Measurements from ENCODE around the gene YTHDC2. TPM values are rescaled to one million over a fixed set of nuclear protein-coding genes. Genes with fewer than 3 reads are reported as not detected.

The YTHDC2 gene
- total RNA-seq, 2 experiments from 2014 or later: 24.4 to 28.0 TPM

- Mint-ChIP-seq H3K9me3 (no peaks in the 10 kb centered on the region), H3K27me3 (ENCODE audit: low read depth) (no peaks in the 10 kb centered on the region), H3K36me3 (ENCODE audit: low read depth) (peaks cover 20% of the 10 kb centered on the region), H3K27ac (no peak overlapping the region), H3K4me3 (no peak overlapping the region), H3K4me1 (ENCODE audit: low read depth) (peaks cover 45% of the 10 kb centered on the region)
- DNase-seq: no peak
- intact Hi-C loops (cut with micrococcal nuclease): loop anchor here (1.0 kb wide), 1 partner anchor 10 kb away; the partner anchor contains the start of gene YTHDC2
- CTCF ChIA-PET: interaction anchor here (1.2 kb wide), 1 partner anchor 82 kb away, joined by 3 read pairs; no protein-coding TSS in a partner anchor
Measured at GRCh38 chr5:113523168-113523567, 9.7 kb downstream of the YTHDC2 start.

GRCh38 chr5:113524927-113525326 is 11.4 kb downstream of the YTHDC2 start:
- no peak for DNase-seq
- peak overlapping the region; percentile 47 for H3K27ac Mint-ChIP-seq
- CTCF ChIA-PET: interaction anchor here (0.7 to 0.9 kb wide), 4 partner anchors 10 to 609 kb away, joined by 3 to 8 read pairs (median 4); no protein-coding TSS in a partner anchor
- intact Hi-C loops (cut with micrococcal nuclease): loop anchor here (1.0 to 2.0 kb wide), 2 partner anchors 22 to 503 kb away; no protein-coding TSS in a partner anchor
- H3K9me3 Mint-ChIP-seq: no peaks in the 10 kb centered on the region
- H3K4me3 Mint-ChIP-seq: peak overlapping the region; percentile 21
- H3K27me3 Mint-ChIP-seq (ENCODE audit: low read depth): no peaks in the 10 kb centered on the region
- peaks cover 37% of the 10 kb centered on the region for H3K4me1 Mint-ChIP-seq (ENCODE audit: low read depth)
- peaks cover 15% of the 10 kb centered on the region for H3K36me3 Mint-ChIP-seq (ENCODE audit: low read depth)

- intact Hi-C loops (cut with micrococcal nuclease): no loop called here
- CTCF ChIA-PET: no interaction called here
- Mint-ChIP-seq H3K36me3 (ENCODE audit: low read depth) (peaks cover 16% of the 10 kb centered on the region), H3K9me3 (peaks cover 7% of the 10 kb centered on the region), H3K4me1 (ENCODE audit: low read depth) (peaks cover 24% of the 10 kb centered on the region), H3K27me3 (ENCODE audit: low read depth) (no peaks in the 10 kb centered on the region), H3K27ac (no peak overlapping the region), H3K4me3 (no peak overlapping the region)
- no peak for DNase-seq
Measured at GRCh38 chr5:113526421-113526820, 12.9 kb downstream of the YTHDC2 start.

- intact Hi-C loops (cut with micrococcal nuclease): no loop called here
- Mint-ChIP-seq H3K4me1 (ENCODE audit: low read depth) (peaks cover 20% of the 10 kb centered on the region), H3K36me3 (ENCODE audit: low read depth) (peaks cover 23% of the 10 kb centered on the region), H3K4me3 (no peak overlapping the region), H3K9me3 (peaks cover 7% of the 10 kb centered on the region), H3K27me3 (ENCODE audit: low read depth) (no peaks in the 10 kb centered on the region), H3K27ac (no peak overlapping the region)
- CTCF ChIA-PET: no interaction called here
- DNase-seq: no peak
Measured at GRCh38 chr5:113527746-113528145, 14.3 kb downstream of the YTHDC2 start.

- peaks cover 36% of the 10 kb centered on the region for H3K36me3 Mint-ChIP-seq (ENCODE audit: low read depth)
- no peaks in the 10 kb centered on the region for H3K27me3 Mint-ChIP-seq (ENCODE audit: low read depth)
- H3K27ac Mint-ChIP-seq: no peak overlapping the region
- intact Hi-C loops (cut with micrococcal nuclease): no loop called here
- CTCF ChIA-PET: no interaction called here
- H3K4me3 Mint-ChIP-seq: no peak overlapping the region
- no peak for DNase-seq
- peaks cover 4% of the 10 kb centered on the region for H3K4me1 Mint-ChIP-seq (ENCODE audit: low read depth)
- H3K9me3 Mint-ChIP-seq: peaks cover 7% of the 10 kb centered on the region
Measured at GRCh38 chr5:113531481-113532159, 18.1 kb downstream of the YTHDC2 start.

GRCh38 chr5:113538313-113538712 is 24.8 kb downstream of the YTHDC2 start:
- Mint-ChIP-seq H3K9me3 (no peaks in the 10 kb centered on the region), H3K27me3 (ENCODE audit: low read depth) (no peaks in the 10 kb centered on the region), H3K4me1 (ENCODE audit: low read depth) (peaks cover 3% of the 10 kb centered on the region), H3K4me3 (no peak overlapping the region), H3K36me3 (ENCODE audit: low read depth) (peaks cover 38% of the 10 kb centered on the region), H3K27ac (no peak overlapping the region)
- CTCF ChIA-PET: interaction anchor here (1.4 kb wide), 1 partner anchor 67 kb away, joined by 4 read pairs; no protein-coding TSS in a partner anchor
- intact Hi-C loops (cut with micrococcal nuclease): no loop called here
- no peak for DNase-seq

- intact Hi-C loops (cut with micrococcal nuclease): loop anchor here (2.0 kb wide), 1 partner anchor 22 kb away; no protein-coding TSS in a partner anchor
- Mint-ChIP-seq H3K9me3 (no peaks in the 10 kb centered on the region), H3K36me3 (ENCODE audit: low read depth) (peaks cover 42% of the 10 kb centered on the region), H3K4me1 (ENCODE audit: low read depth) (peaks cover 13% of the 10 kb centered on the region), H3K27me3 (ENCODE audit: low read depth) (no peaks in the 10 kb centered on the region), H3K27ac (peak overlapping the region; percentile 57), H3K4me3 (no peak overlapping the region)
- CTCF ChIA-PET: interaction anchor here (0.6 kb wide), 1 partner anchor 853 kb away, joined by 5 read pairs; no protein-coding TSS in a partner anchor
- DNase-seq: peak; percentile 5
Measured at GRCh38 chr5:113546703-113547183, 33.2 kb downstream of the YTHDC2 start.

- no peaks in the 10 kb centered on the region for H3K27me3 Mint-ChIP-seq (ENCODE audit: low read depth)
- no peaks in the 10 kb centered on the region for H3K9me3 Mint-ChIP-seq
- peaks cover 40% of the 10 kb centered on the region for H3K36me3 Mint-ChIP-seq (ENCODE audit: low read depth)
- DNase-seq: no peak
- CTCF ChIA-PET: interaction anchor here (1.6 kb wide), 1 partner anchor 28 kb away, joined by 3 read pairs; no protein-coding TSS in a partner anchor
- peaks cover 13% of the 10 kb centered on the region for H3K4me1 Mint-ChIP-seq (ENCODE audit: low read depth)
- no peak overlapping the region for H3K27ac Mint-ChIP-seq
- intact Hi-C loops (cut with micrococcal nuclease): no loop called here
- no peak overlapping the region for H3K4me3 Mint-ChIP-seq
Measured at GRCh38 chr5:113548396-113548795, 34.9 kb downstream of the YTHDC2 start.

- intact Hi-C loops (cut with micrococcal nuclease): no loop called here
- H3K4me1 Mint-ChIP-seq (ENCODE audit: low read depth): peaks cover 3% of the 10 kb centered on the region
- H3K4me3 Mint-ChIP-seq: no peak overlapping the region
- H3K36me3 Mint-ChIP-seq (ENCODE audit: low read depth): peaks cover 29% of the 10 kb centered on the region
- no peak overlapping the region for H3K27ac Mint-ChIP-seq
- no peaks in the 10 kb centered on the region for H3K27me3 Mint-ChIP-seq (ENCODE audit: low read depth)
- CTCF ChIA-PET: no interaction called here
- H3K9me3 Mint-ChIP-seq: no peaks in the 10 kb centered on the region
- no peak for DNase-seq
Measured at GRCh38 chr5:113552137-113552536, 38.6 kb downstream of the YTHDC2 start.

- CTCF ChIA-PET: no interaction called here
- peaks cover 29% of the 10 kb centered on the region for H3K36me3 Mint-ChIP-seq (ENCODE audit: low read depth)
- H3K9me3 Mint-ChIP-seq: no peaks in the 10 kb centered on the region
- H3K4me1 Mint-ChIP-seq (ENCODE audit: low read depth): no peaks in the 10 kb centered on the region
- no peaks in the 10 kb centered on the region for H3K27me3 Mint-ChIP-seq (ENCODE audit: low read depth)
- no peak for DNase-seq
- H3K27ac Mint-ChIP-seq: no peak overlapping the region
- no peak overlapping the region for H3K4me3 Mint-ChIP-seq
- intact Hi-C loops (cut with micrococcal nuclease): no loop called here
Measured at GRCh38 chr5:113552620-113553019, 39.1 kb downstream of the YTHDC2 start.

GRCh38 chr5:113562828-113563400 is 49.4 kb downstream of the YTHDC2 start:
- CTCF ChIA-PET: interaction anchor here (0.5 kb wide), 1 partner anchor 12 kb away, joined by 3 read pairs; no protein-coding TSS in a partner anchor
- Mint-ChIP-seq H3K27me3 (ENCODE audit: low read depth) (no peaks in the 10 kb centered on the region), H3K9me3 (no peaks in the 10 kb centered on the region), H3K27ac (no peak overlapping the region), H3K4me1 (ENCODE audit: low read depth) (no peaks in the 10 kb centered on the region), H3K4me3 (no peak overlapping the region), H3K36me3 (ENCODE audit: low read depth) (peaks cover 42% of the 10 kb centered on the region)
- intact Hi-C loops (cut with micrococcal nuclease): no loop called here
- DNase-seq: no peak

- Mint-ChIP-seq H3K27ac (no peak overlapping the region), H3K27me3 (ENCODE audit: low read depth) (no peaks in the 10 kb centered on the region), H3K9me3 (peaks cover 14% of the 10 kb centered on the region), H3K36me3 (ENCODE audit: low read depth) (peaks cover 76% of the 10 kb centered on the region), H3K4me1 (ENCODE audit: low read depth) (peaks cover 6% of the 10 kb centered on the region), H3K4me3 (no peak overlapping the region)
- intact Hi-C loops (cut with micrococcal nuclease): no loop called here
- CTCF ChIA-PET: interaction anchor here (0.6 kb wide), 1 partner anchor 739 kb away, joined by 3 read pairs; no protein-coding TSS in a partner anchor
- DNase-seq: no peak
Measured at GRCh38 chr5:113569396-113569795, 55.9 kb downstream of the YTHDC2 start.
